HL-60 (cell line): ENCODE data around the gene INVS.

Source experiments
- CTCF ChIP-seq: IDR thresholded peaks from one replicate; pipeline ENCODE4 v1.5.1; 2011; ENCODE audit warnings: low read length, control low read depth, inconsistent platforms; ENCODE audit not compliant: insufficient read depth
- GABPA ChIP-seq: IDR thresholded peaks from 2 replicates; pipeline ENCODE4 v1.6.1; 2012; ENCODE audit warnings: low read depth
- POLR2AphosphoS5 ChIP-seq: IDR thresholded peaks from 2 replicates; pipeline ENCODE4 v1.6.1; 2012; ENCODE audit warnings: low read depth

GRCh38 chr9:100193078-100193477 is 94.0 kb downstream of the INVS start:
- TF ChIP-seq CTCF, result no peak
- no peak for TF ChIP-seq POLR2AphosphoS5
- TF ChIP-seq GABPA, result no peak
